Nephron (organoid): Measurements from ENCODE around the gene TYK2.

Source experiments
- H3K27ac Mint-ChIP-seq, 3 experiments: 2 replicates each; pipeline ENCODE4 v1.8.0; 2020; ENCODE audit warnings: mixed read lengths in 3 of 3, mild to moderate bottlenecking in 2 of 3, moderate library complexity in 1 of 3
- H3K27me3 Mint-ChIP-seq: 2 replicates; pipeline ENCODE4 v1.8.0; 2021; ENCODE audit warnings: low read depth, mild to moderate bottlenecking, moderate library complexity, mixed read lengths
- H3K36me3 Mint-ChIP-seq: 2 replicates; pipeline ENCODE4 v1.8.0; 2020; ENCODE audit warnings: low read depth, mixed read lengths
- H3K4me1 Mint-ChIP-seq: 2 replicates; pipeline ENCODE4 v1.8.0; 2020; ENCODE audit warnings: mixed read lengths
- H3K4me3 Mint-ChIP-seq, 3 experiments: 2 replicates each; pipeline ENCODE4 v1.8.0; 2020; ENCODE audit warnings: mild to moderate bottlenecking in 3 of 3, mixed read lengths in 3 of 3, moderate library complexity in 2 of 3
- H3K9me3 Mint-ChIP-seq: 2 replicates; pipeline ENCODE4 v1.8.0; 2020; ENCODE audit warnings: mixed read lengths
- TF ChIP-seq, protein P1 (sequence below), 3 experiments: fragments of 200-600 bp; sonication (generic); IDR thresholded peaks; one replicate each; pipeline ENCODE4 v1.5.0; 2021; ENCODE audit warnings: antibody characterized with exemption in 3 of 3; ENCODE audit not compliant: unreplicated experiment in 3 of 3

TYK2 gene

DNA sequence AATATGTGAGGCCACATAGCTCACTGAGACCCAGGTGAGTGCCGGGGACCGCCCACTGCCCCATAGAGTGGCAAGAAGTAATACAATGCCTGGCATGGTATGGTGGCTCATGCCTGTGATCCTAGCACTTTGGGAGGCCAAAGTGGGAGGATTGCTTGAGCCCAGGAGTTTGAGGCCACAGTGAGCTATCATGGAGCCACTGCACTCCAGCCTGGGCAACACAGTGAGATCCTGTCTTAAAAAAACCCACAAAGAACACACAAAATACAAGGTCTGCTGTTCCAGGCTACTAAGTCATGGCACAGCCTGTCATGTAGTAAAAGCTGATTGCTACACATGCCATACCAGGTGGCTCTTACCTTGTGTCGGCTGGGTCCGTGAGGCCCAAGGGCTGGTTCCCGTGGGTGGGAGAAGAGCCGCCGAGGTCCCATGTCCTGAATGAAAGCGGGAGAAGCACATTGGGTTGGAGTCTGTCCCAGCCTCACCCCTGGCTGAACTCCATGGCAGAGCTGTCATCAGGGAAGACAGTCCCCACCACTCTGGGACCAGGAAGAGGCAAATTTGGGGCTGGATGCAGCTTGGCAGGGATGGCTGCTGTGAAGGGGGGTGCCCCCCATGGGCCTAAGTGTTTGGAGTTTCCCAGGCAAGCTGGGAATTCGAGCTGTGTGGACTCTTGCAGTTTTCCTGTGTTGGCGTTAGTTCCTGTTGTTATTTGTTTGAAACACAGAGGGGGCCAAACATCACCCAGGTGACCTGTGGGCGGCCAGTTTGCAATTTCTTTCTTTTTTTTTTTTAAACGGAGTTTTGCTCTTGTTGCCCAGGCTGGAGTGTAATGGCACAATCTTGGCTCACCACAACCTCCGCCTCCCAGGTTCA lies 61.3 kb downstream of the TYK2 start:
- H3K4me1 Mint-ChIP-seq = peaks cover 18% of the 10 kb centered on the region

DNA sequence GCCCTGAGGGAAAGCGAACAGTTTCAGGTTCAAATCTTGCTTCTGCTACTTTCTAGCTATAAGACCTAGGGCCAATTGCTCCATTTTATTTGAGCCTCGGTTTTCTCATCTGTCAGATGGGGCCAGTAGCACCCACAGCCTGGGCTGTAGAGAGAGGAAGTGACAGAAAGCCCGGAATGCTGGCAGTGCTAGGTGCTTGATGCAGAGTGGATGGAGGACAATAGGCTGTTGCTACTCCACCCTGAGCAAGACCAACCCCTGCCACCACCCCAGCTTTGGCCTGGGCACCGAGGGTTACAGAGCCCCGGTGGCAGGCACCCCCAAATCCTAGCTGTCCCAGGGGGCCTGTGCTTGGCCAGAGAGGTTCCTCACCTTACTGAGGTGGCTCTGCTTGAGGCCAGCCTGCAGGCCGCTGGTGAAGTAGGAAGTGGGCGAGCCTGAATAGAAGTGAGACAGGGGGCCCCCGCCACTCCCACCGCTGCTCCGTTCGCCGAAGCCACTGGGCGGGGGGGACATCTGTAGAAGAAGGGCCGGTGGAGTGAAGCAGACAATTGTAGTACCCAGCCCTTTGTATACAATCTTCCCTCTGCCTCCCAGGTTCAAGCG lies 62.4 kb downstream of the TYK2 start:
- Mint-ChIP-seq H3K4me1 (peaks cover 18% of the 10 kb centered on the region), H3K27ac (no peak overlapping the region), H3K4me3 (no peak overlapping the region), H3K9me3 (no peaks in the 10 kb centered on the region), H3K27me3 (no peaks in the 10 kb centered on the region), H3K36me3 (peaks cover 22% of the 10 kb centered on the region)
- TF ChIP-seq, protein P1, sequence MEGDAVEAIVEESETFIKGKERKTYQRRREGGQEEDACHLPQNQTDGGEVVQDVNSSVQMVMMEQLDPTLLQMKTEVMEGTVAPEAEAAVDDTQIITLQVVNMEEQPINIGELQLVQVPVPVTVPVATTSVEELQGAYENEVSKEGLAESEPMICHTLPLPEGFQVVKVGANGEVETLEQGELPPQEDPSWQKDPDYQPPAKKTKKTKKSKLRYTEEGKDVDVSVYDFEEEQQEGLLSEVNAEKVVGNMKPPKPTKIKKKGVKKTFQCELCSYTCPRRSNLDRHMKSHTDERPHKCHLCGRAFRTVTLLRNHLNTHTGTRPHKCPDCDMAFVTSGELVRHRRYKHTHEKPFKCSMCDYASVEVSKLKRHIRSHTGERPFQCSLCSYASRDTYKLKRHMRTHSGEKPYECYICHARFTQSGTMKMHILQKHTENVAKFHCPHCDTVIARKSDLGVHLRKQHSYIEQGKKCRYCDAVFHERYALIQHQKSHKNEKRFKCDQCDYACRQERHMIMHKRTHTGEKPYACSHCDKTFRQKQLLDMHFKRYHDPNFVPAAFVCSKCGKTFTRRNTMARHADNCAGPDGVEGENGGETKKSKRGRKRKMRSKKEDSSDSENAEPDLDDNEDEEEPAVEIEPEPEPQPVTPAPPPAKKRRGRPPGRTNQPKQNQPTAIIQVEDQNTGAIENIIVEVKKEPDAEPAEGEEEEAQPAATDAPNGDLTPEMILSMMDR (IDR thresholded peaks at IDR 0.05; ENCODE audit: unreplicated experiment in 3 of 3) = no peak

More for the DNA sequence above, 61.3 kb downstream of the TYK2 start:
- Mint-ChIP-seq H3K4me3 (no peak overlapping the region), H3K9me3 (no peaks in the 10 kb centered on the region), H3K36me3 (peaks cover 22% of the 10 kb centered on the region), H3K27me3 (no peaks in the 10 kb centered on the region), H3K27ac (no peak overlapping the region)
- TF ChIP-seq, protein P1 (IDR thresholded peaks at IDR 0.05; ENCODE audit: unreplicated experiment in 3 of 3) = no peak

DNA sequence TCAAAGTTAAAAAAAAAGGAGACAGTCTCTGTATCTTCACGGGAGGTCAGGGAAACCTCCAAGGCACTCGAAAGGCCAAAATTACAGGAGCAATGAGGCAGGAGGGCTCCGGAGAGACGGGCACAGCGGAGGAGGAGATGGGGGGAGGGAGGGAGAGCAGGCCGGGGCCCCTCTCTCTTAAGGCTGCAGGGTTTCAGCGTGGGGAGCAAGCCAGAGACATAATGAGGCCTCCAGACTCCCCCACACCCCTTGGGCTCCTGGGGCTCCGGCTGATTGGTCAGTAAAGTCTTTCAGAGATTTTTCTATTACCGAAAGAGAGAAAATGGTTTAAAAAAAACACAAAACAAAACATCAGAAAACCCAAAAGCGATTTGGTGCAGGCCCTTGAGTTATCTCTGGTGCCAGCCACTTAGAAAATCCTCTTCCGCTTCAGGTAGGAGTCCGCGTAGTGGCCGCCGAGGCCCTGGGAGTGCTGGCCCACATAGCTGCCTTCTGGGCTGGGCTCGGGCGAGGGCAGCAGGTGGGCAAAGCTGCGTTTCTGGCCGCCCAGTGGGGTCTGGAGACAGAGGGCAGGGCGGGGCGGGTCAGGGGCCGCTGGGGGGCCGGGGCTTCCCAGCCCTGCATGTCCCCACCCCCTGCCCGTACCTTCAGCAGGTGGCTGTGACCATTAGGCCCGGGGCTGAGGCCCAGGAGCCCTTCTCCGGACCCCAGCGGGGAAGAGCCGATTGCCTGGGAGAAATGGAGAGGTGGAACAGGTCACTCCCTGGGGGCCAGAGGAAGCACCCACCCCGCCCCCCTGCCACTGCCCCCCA lies 63.1 kb downstream of the TYK2 start:
- H3K36me3 Mint-ChIP-seq = peaks cover 22% of the 10 kb centered on the region
- H3K4me3 Mint-ChIP-seq = peak overlapping the region; percentile 50 to 66 (median 54)
- peaks cover 18% of the 10 kb centered on the region for H3K4me1 Mint-ChIP-seq
- H3K27ac Mint-ChIP-seq = no peak overlapping the region
- no peaks in the 10 kb centered on the region for H3K9me3 Mint-ChIP-seq
- H3K27me3 Mint-ChIP-seq = no peaks in the 10 kb centered on the region
- TF ChIP-seq, protein P1 (IDR thresholded peaks at IDR 0.05; ENCODE audit: unreplicated experiment in 3 of 3) = no peak

DNA sequence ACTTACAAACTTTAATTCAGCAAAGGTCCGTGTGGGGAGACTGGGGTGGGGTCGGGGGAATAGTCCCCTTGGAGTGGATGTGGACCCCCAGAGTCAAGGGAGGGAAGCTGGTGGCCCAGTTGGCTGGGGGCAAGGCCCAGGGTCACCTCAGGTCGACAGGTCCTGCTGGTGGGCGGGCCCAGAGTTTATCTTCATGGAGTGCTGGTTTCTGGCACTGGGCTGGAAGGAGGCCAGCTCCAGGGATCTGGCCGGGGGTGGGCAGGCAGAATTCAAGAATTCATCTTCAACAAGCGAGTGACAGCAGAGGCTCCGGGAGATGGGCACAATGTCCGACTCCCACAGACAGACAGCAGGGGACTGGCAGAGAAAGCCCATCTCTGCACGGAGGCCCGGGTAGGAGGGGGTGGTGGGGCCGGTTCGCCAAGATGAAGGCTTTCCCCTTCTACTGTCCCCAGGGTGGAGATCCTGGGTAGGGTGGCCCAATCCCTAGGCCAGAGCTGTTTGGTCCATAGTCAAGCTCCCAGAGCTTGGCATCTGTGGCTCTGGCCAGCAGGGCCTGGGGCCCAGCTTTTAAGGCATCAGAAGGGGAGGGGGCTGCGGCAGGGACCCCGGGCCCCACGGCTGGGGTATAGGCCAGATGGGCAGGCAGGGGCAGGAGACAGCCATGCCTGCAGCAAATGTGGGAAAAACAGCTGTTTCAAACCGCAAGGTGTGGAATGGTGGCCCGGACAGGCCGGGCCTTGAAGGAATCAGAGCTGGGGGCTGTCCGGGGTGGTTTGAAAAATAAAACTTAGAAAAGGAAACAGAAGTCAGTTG lies 63.9 kb downstream of the TYK2 start:
- H3K9me3 Mint-ChIP-seq = no peaks in the 10 kb centered on the region
- peak overlapping the region; percentile 92 to 95 (median 95) for H3K4me3 Mint-ChIP-seq
- H3K36me3 Mint-ChIP-seq = peaks cover 16% of the 10 kb centered on the region

More for the DNA sequence above, 63.9 kb downstream of the TYK2 start:
- Mint-ChIP-seq H3K27me3 (no peaks in the 10 kb centered on the region), H3K27ac (peak overlapping the region; percentile 11 to 71 (median 27)), H3K4me1 (peaks cover 18% of the 10 kb centered on the region)
- TF ChIP-seq, protein P1 (IDR thresholded peaks at IDR 0.05; ENCODE audit: unreplicated experiment in 3 of 3) = no peak
